Measurements from ENCODE around the gene KCNG1.

Gene KCNG1

GRCh38 chr20:51034988-51035656, 12.2 kb upstream of the KCNG1 start:
- peak; percentile 83 for DNase-seq

DNA sequence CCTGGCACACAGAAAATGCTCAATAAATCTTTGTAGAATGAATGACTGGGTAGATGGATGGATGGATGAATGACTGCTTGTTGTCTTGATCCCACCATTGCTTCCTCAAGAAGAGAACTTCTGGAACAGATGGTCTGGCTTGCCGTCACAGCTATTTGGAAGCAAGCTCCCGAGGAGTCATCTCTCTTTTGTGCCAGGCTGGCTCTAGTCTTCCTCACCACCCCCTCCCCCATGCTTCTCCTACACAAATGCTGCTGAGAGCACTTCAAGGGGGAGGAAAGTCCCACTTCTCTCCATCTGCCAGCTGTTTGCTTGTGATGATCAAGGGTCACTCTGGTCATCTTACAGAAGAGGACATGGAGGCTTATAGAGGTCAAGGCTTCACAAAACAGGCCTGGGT, 11.6 kb upstream of the KCNG1 start:
- peak; percentile 95 for DNase-seq

GRCh38 chr20:51029963-51030920, 7.3 kb upstream of the KCNG1 start:
- DNase-seq = no peak

DNA sequence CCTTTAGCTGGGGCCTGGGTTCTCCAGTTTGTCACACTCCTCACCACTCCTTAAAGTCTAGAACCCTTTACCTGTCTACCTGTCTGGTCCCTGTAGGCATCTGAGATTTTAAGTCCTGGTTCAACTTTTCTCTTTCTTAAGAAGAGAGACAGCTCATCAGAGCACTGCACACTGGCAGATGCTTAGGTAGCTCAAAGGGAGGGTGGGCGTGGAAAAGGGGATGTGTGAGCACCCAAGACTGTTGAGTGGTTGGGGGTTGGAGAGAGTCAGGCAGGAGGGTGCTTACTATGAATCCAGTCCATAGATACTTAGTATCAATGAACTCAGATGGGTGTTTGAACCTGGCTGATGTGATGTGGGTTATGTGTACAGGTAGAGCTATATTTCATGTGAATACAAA, 6.6 kb upstream of the KCNG1 start:
- DNase-seq = no peak

DNA sequence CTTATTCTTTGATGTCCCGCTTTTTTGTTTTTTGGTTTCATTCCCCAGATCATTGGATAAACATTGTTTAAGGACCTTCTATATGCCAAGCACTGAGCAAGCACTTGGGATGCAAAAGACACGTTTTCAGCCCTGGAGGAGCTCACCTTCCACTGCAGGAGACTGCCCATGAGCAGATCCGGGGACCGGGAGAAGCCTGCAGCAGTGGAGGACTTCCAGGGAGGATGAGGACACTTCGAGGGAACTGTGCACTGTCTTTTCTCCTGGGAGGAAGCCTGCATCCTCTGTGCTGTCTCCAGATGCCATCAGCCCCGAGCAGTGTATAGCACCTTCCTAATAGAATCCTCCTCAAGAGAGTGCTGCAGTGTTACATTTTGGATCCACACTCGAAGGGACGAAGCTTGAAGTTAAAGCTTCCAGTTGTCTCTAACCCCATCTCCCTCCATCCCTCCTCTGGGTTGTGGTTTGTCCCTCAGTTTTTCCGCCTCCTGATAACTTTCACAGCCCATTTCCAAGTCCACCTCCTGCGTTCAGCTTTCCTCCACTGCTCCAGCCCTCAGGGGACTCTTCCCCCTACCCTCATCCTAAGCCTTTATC, 5.8 kb upstream of the KCNG1 start:
- no peak for DNase-seq

DNA sequence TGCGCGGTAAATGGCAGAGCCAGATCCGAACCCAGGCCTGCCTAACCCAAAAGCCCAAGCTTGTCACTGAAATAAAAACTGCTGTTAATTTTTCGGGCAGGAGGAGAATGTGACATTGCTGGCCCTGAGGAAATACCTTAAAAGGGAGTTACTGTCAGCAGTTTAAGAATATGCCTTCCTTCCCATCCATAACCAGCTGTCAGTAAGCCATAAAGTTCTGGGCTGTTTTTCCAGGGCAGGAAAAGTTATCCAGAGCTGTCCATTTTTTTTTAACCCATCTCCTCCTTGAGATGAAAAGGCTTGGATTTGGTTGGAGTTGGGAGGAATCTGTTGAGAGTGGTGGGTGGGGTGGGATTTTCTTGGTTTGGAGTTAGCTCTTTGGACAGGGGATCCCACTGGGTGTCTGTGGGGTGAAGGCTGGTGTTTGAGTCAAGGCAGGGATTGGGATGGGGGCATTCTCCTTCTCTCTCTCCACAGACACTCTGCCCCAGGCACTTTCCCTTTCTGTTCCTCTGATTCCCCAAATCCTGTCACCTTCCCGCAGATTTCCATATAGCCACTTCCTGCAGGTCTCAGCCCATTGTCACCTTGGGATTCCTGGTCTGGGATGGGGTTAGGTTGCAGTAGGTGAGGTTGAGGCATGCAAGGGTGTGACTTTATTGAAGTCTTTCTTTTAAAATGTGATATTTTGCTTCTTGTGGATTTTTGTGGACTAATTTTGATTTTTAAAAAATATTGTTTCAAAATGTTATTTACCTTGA, 4.3 kb upstream of the KCNG1 start:
- DNase-seq = no peak

DNA sequence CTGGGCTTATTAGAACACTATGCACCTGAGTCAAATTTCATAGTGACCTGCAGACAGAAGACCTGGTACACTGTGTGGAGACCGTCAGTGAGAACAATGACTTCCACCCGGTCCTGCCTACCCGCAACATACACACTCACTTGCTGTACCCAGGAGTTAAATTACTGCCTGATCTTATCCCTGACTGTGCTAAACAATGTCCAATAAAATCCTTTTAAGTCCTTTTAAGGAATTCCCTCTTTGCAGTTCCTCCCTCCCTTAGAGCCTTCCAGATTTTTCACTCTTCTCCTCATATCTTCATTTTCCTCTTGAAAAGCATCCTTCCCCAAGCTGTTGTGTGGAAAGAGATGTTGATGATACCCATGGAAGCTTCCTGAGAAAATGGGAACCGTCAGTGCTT, 3.4 kb upstream of the KCNG1 start:
- no peak for DNase-seq

GRCh38 chr20:51024761-51025160, 1.9 kb upstream of the KCNG1 start:
- no peak for DNase-seq

- no peak for DNase-seq
Observed at GRCh38 chr20:51023617-51024155, 779 bp upstream of the KCNG1 start.

GRCh38 chr20:51022227-51022802, 592 bp downstream of the KCNG1 start:
- DNase-seq = no peak

DNA sequence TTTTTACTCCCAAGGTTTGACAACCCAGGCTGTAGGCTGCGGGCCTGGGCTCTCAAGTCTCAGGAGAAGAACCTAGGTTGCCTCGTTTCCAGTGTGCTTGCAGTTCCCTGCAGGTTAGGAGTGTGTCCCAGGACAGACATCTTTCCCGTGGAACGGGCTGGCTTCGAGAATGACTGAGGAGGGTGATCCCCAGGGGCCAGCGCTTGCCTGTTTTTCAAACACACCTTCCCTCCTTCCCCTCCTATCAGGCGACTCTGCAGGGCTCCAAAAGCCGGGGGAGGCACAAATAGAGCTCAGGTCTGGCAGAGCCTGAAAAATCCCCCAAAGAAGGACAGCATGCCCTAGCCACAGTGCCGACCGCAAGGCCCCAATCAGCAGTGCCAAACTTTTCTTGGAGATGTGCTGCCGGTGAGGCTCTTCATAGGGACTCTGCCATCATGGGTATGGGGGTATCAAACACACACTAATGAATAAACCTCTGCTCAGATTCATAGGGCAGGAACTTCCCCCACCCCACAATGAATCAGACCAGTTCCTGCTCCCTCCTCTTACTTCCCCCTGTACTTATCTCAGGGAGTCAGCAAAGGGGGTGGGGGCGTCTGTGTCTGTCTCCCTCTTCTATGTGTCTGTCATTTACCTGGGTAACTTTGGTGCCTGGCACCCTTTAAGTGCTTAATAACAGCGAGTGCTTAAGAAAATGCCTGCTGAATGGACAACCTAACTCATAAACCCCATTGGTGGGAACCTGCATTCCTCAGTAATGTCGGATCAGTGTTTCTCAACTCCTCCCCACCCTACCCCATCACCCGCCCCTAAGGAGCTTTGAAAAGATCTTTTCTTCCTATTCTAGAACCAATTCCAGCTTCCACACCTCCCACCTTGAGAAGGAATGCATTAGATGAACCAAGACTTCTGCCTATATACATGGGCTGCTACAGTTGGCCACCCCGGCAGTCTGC, 1.6 kb downstream of the KCNG1 start:
- DNase-seq = no peak

- DNase-seq = no peak
Observed at GRCh38 chr20:51020657-51021056, 2.2 kb downstream of the KCNG1 start.

GRCh38 chr20:51019656-51020592, 3.0 kb downstream of the KCNG1 start:
- DNase-seq = peak; percentile 67

DNA sequence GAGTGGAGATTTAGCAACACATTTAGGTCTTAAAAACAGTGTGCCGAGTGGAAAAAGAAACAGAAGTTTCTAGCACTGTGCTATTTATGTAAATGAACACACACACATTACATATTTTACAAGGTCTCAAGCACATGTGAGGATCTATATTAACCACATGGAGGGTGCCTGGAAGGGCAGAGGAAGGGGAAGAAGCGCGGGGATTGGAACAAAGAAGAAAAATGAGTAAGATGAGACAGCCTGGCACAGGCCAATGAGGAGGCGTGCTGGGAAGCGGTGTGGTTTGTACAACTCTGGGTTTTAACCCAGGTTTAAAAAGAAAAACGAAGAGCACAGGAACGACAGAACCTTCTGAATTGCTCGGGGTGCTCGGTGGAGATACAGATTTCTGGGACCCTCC, 5.7 kb downstream of the KCNG1 start:
- no peak for DNase-seq

DNA sequence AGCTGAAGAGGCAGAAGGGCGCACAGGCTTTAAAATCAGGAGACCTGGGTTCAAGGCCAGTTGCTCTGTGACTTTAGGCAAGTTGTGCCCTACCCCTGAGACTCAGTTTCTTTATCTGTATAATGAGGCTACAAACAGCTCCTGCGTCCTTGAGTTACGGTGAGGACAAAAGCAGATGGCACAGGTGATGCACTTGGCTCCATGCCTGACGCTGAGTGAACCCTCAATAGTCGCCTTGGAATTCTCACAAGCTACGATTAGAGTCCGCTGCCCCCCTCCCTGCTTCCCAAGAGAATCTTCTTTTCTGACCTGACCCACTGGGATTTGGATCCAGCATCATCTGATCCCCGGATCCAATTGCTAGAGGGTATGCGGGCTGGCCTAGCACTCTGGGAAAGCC, 6.4 kb downstream of the KCNG1 start:
- DNase-seq = no peak

GRCh38 chr20:51014797-51015722, 7.8 kb downstream of the KCNG1 start:
- peak; percentile 60 for DNase-seq

DNA sequence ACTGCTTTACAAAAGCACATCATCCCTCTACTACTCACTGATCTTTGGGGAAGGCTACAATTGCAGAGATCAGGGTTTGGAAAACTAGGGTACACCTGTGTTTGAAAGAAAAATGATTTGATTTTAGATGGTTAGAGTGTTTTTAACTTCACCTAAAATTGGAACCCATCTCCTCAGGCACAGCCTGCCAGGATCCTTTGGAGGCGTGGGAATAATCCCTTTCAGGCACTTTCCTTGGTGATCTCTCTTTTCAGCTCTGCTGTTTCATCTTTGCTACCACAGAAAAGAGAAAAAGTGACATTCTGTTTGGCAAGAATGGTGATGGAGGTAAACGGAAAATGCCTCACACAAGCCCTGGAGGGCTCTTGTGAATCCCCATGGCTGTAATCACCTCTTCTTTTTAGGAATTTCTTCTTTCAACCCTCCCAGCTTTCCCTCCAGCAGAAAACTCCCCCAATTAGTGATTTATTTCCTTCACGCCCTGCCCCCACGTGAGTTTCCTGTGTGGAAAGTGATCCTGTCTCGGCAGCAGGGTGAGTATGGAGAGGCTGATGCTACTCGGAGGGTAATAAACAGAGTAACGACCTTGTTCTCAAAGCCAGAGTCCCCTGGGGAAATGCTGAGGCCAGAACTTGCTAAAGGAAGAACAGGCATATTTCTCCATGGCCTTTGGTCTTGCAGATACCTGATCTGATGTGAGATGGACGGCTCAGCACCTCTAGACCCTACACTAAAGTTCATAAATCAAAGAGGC, 9.2 kb downstream of the KCNG1 start:
- no peak for DNase-seq

DNA sequence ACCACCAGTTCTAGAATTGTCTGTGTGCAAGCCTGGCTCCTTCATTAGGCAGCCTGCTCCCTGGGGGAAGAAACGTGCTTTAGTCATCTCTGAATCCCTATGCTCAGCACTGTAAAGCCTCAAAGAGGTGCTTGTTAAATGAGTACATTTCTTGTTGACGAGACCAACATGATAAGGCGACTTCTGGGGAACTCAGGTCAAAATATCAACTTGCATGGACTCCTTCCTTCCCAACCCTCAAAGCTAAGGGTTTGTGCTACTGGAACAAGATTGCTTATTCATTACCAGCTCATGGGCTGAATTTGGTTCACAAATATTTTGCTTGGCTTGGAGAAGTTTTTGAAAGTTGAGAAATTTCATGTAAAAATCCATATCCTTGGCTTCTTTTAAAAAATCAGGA, 10.6 kb downstream of the KCNG1 start:
- DNase-seq = no peak

Data from NCI-H446 treated with DMSO at 0.1 percent for 48 hours (cell line).